GM23338 (cell line): ENCODE measurements around the gene ZNF331.

Experiments
- EZH2 ChIP-seq: fragments of 200-600 bp; sonication (generic); IDR thresholded peaks from one replicate; pipeline ENCODE4 v1.8.0; 2017; ENCODE audit warnings: antibody characterized with exemption, mild to moderate bottlenecking, low read depth; ENCODE audit not compliant: unreplicated experiment
- REST ChIP-seq: IDR thresholded peaks from one replicate; pipeline ENCODE4 v1.6.1; 2018; ENCODE audit warnings: antibody characterized with exemption; ENCODE audit not compliant: unreplicated experiment
- ZNF462 ChIP-seq: fragments of 250-450 bp; sonication (Bioruptor Pico); IDR thresholded peaks from 2 replicates; pipeline ENCODE4 v1.5.0; 2020; ENCODE audit warnings: mild to moderate bottlenecking, moderate library complexity
- TF ChIP-seq, protein P1 (sequence below), 2 experiments: fragments of 200-600 bp in 1 of 2; sonication (generic) in 1 of 2; conservative IDR thresholded peaks; 2 replicates each; pipeline versions ENCODE4 v1.5.1 to v1.6.1; 2016 to 2017; ENCODE audit warnings: antibody characterized with exemption in 2 of 2, low read depth in 2 of 2, mild to moderate bottlenecking in 2 of 2, moderate library complexity in 1 of 2

DNA sequence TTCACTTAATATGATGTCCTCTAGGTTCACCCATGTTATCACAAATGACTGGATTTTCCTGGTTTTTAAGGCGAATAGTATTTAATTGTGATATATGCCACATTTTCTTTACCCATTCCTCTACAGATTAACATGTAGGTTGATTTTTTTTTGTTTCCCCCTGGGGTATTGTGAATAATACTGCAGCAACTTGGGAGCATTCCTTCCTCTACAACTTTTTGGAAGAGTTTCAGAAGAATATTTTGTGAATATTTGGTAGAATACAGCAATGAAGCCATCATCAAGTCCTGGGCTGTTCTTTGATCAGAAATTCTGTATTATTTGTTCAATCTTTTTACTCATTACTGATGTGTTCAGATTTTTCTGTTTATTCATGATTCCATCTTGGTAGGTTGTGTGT is 5.6 kb upstream of the ZNF331 start:
- TF ChIP-seq, protein P1, sequence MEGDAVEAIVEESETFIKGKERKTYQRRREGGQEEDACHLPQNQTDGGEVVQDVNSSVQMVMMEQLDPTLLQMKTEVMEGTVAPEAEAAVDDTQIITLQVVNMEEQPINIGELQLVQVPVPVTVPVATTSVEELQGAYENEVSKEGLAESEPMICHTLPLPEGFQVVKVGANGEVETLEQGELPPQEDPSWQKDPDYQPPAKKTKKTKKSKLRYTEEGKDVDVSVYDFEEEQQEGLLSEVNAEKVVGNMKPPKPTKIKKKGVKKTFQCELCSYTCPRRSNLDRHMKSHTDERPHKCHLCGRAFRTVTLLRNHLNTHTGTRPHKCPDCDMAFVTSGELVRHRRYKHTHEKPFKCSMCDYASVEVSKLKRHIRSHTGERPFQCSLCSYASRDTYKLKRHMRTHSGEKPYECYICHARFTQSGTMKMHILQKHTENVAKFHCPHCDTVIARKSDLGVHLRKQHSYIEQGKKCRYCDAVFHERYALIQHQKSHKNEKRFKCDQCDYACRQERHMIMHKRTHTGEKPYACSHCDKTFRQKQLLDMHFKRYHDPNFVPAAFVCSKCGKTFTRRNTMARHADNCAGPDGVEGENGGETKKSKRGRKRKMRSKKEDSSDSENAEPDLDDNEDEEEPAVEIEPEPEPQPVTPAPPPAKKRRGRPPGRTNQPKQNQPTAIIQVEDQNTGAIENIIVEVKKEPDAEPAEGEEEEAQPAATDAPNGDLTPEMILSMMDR (conservative IDR thresholded peaks at IDR 0.05; ENCODE audit: low read depth in 2 of 2): no peak
- TF ChIP-seq ZNF462: no peak
- no peak for TF ChIP-seq REST
- TF ChIP-seq EZH2: no peak
